ENCODE measurements around the gene PDLIM7. TPM values are rescaled to one million over a fixed set of nuclear protein-coding genes. Genes with fewer than 3 reads are reported as not detected.

Gene PDLIM7
- total RNA-seq, 1 donor from 2014 or later = 113 TPM

GRCh38 chr5:177445052-177445916 lies 52.1 kb downstream of the PDLIM7 start:
- Mint-ChIP-seq H3K36me3 (ENCODE audit: insufficient read depth) (no peaks in the 10 kb centered on the region), H3K27ac (peak overlapping the region; percentile 62)

GRCh38 chr5:177444106-177445051 lies 53.0 kb downstream of the PDLIM7 start:
- Mint-ChIP-seq H3K36me3 (ENCODE audit: insufficient read depth) (peaks cover 4% of the 10 kb centered on the region), H3K27me3 (peaks cover 13% of the 10 kb centered on the region)

More at GRCh38 chr5:177445052-177445916, 52.1 kb downstream of the PDLIM7 start:
- H3K9me3 Mint-ChIP-seq (ENCODE audit: low read depth) = no peaks in the 10 kb centered on the region
- H3K4me1 Mint-ChIP-seq (ENCODE audit: low read depth) = peaks cover 13% of the 10 kb centered on the region
- no peak for TF ChIP-seq CTCF (IDR thresholded peaks at IDR 0.05; ENCODE audit: unreplicated experiment)
- no peak for DNase-seq (ENCODE audit: low spot score, unreplicated experiment)
- H3K27me3 Mint-ChIP-seq = peaks cover 13% of the 10 kb centered on the region
- H3K4me3 Mint-ChIP-seq (ENCODE audit: low read depth) = peak overlapping the region; percentile 67

GRCh38 chr5:177443144-177443983 lies 54.0 kb downstream of the PDLIM7 start:
- DNase-seq (ENCODE audit: low spot score, unreplicated experiment) = no peak
- no peak for TF ChIP-seq CTCF (IDR thresholded peaks at IDR 0.05; ENCODE audit: unreplicated experiment)
- Mint-ChIP-seq H3K9me3 (ENCODE audit: low read depth) (no peaks in the 10 kb centered on the region), H3K36me3 (ENCODE audit: insufficient read depth) (peaks cover 7% of the 10 kb centered on the region), H3K4me3 (ENCODE audit: low read depth) (no peak overlapping the region), H3K4me1 (ENCODE audit: low read depth) (peaks cover 10% of the 10 kb centered on the region), H3K27me3 (peaks cover 10% of the 10 kb centered on the region), H3K27ac (no peak overlapping the region)

More at GRCh38 chr5:177444106-177445051, 53.0 kb downstream of the PDLIM7 start:
- TF ChIP-seq CTCF (IDR thresholded peaks at IDR 0.05; ENCODE audit: unreplicated experiment) = no peak
- peaks cover 13% of the 10 kb centered on the region for H3K4me1 Mint-ChIP-seq (ENCODE audit: low read depth)
- no peaks in the 10 kb centered on the region for H3K9me3 Mint-ChIP-seq (ENCODE audit: low read depth)
- no peak for DNase-seq (ENCODE audit: low spot score, unreplicated experiment)
- no peak overlapping the region for H3K27ac Mint-ChIP-seq
- H3K4me3 Mint-ChIP-seq (ENCODE audit: low read depth) = peak overlapping the region; percentile 67

GRCh38 chr5:177442066-177442826 lies 55.2 kb downstream of the PDLIM7 start:
- Mint-ChIP-seq H3K27me3 (peaks cover 6% of the 10 kb centered on the region), H3K27ac (no peak overlapping the region), H3K36me3 (ENCODE audit: insufficient read depth) (peaks cover 13% of the 10 kb centered on the region), H3K4me3 (ENCODE audit: low read depth) (no peak overlapping the region), H3K4me1 (ENCODE audit: low read depth) (peaks cover 6% of the 10 kb centered on the region), H3K9me3 (ENCODE audit: low read depth) (no peaks in the 10 kb centered on the region)
- no peak for TF ChIP-seq CTCF (IDR thresholded peaks at IDR 0.05; ENCODE audit: unreplicated experiment)
- no peak for DNase-seq (ENCODE audit: low spot score, unreplicated experiment)

Measured in progenitor cell of endocrine pancreas (in vitro differentiated cells).